Ovary (tissue), 3 donors: Measurements from ENCODE around the gene UBE2J1.

Experiments
- EP300 ChIP-seq: sonication (generic); formaldehyde crosslinking; IDR thresholded peaks from one replicate; pipeline ENCODE4 v1.6.1; 2017; ENCODE audit warnings: antibody characterized with exemption
- POLR2A ChIP-seq: fragments of 450-650 bp; IDR thresholded peaks from one replicate; pipeline ENCODE4 v1.6.1; 2017; ENCODE audit warnings: antibody characterized with exemption, mild to moderate bottlenecking, moderate library complexity
- TF ChIP-seq, protein P1 (sequence below), 3 donors: fragments of 450-650 bp in 2 of 3; fragments of 200-600 bp in 1 of 3; IDR thresholded peaks; one replicate each; pipeline versions ENCODE4 v1.5.1 to v1.8.0; 2016 to 2022; ENCODE audit warnings: antibody characterized with exemption in 3 of 3, mild to moderate bottlenecking in 1 of 3
- donor health status: DM: no; HTN: no; CAD: no.

DNA sequence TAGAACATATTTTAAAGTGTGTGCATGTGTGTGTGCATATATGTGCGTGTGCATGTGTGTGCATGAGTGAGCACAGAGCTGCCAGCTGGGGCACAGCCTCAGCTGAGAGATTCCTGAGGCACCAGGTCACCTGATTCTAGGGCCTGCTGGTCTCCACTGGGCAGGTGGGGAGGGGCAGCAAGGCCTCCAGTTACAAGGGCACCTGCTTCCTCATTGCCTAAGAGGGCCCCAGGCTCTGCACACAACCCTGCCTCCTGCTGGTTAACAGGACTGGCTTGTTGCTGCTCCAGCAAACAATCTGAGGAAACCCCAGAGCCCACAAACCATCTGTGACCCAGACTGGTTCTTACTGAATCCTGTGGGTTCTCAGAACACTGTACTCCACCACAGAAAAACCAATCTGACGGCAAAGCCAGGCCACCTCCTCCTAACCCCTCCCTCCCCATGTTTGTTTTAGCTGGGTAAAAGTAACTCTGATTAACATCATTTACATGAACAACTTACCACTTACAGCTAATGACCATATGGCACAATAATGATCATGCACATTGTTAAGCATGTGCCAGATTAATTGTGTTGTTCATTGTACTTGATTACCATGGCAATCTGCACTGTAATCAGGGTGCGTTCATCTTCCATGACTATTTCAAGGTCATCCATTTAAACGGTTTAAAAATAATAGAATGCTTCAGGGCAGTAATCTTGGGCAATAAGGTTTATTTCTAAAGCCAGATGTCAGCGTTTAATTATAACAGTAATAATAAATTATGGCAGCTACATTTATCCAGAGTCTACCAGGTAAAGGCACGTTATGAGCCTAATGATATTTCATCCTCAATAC is 23.1 kb upstream of the UBE2J1 start:
- TF ChIP-seq, protein P1, sequence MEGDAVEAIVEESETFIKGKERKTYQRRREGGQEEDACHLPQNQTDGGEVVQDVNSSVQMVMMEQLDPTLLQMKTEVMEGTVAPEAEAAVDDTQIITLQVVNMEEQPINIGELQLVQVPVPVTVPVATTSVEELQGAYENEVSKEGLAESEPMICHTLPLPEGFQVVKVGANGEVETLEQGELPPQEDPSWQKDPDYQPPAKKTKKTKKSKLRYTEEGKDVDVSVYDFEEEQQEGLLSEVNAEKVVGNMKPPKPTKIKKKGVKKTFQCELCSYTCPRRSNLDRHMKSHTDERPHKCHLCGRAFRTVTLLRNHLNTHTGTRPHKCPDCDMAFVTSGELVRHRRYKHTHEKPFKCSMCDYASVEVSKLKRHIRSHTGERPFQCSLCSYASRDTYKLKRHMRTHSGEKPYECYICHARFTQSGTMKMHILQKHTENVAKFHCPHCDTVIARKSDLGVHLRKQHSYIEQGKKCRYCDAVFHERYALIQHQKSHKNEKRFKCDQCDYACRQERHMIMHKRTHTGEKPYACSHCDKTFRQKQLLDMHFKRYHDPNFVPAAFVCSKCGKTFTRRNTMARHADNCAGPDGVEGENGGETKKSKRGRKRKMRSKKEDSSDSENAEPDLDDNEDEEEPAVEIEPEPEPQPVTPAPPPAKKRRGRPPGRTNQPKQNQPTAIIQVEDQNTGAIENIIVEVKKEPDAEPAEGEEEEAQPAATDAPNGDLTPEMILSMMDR (IDR thresholded peaks at IDR 0.05), result no peak
- TF ChIP-seq EP300, result no peak
- no peak for TF ChIP-seq POLR2A
